Esophagus (tissue), 2 donors: ENCODE data around the gene HSF2. TPM values are rescaled to one million over a fixed set of nuclear protein-coding genes. Genes with fewer than 3 reads are reported as not detected.
"Not testable (repeated sequence)": the region's sequence is repeated elsewhere in the genome, so short reads cannot be mapped to it uniquely, and the experiment has no call there.

Experiments used
- H3K27ac ChIP-seq, 2 donors: one replicate each; pipeline ENCODE4 v1.5.1; 2013; ENCODE audit warnings: low read depth in 2 of 2, mild to moderate bottlenecking in 2 of 2, inconsistent platforms in 1 of 2, low read length in 1 of 2, moderate library complexity in 1 of 2
- H3K27me3 ChIP-seq, 2 donors: one replicate each; pipeline ENCODE4 v1.6.1; 2013; ENCODE audit warnings: low read length in 2 of 2, control low read depth in 1 of 2, mild to moderate bottlenecking in 1 of 2; ENCODE audit not compliant: insufficient read depth in 2 of 2, control insufficient read depth in 1 of 2
- H3K36me3 ChIP-seq, 2 donors: one replicate each; pipeline ENCODE4 v1.6.1; 2013; ENCODE audit warnings: low read length in 1 of 2; ENCODE audit not compliant: control insufficient read depth in 2 of 2, insufficient read depth in 2 of 2
- H3K4me1 ChIP-seq, 2 donors: one replicate each; pipeline ENCODE4 v1.6.1; 2013; ENCODE audit warnings: low read length in 1 of 2; ENCODE audit not compliant: control insufficient read depth in 2 of 2, insufficient read depth in 2 of 2
- H3K4me3 ChIP-seq, 2 donors: one replicate each; pipeline ENCODE4 v1.5.1; 2013; ENCODE audit warnings: low read length in 2 of 2, mild to moderate bottlenecking in 2 of 2, low read depth in 1 of 2, moderate library complexity in 1 of 2
- H3K9me3 ChIP-seq, 2 donors: one replicate each; pipeline ENCODE4 v1.6.1; 2013; ENCODE audit warnings: mild to moderate bottlenecking in 2 of 2, low read depth in 1 of 2, low read length in 1 of 2, moderate library complexity in 1 of 2; ENCODE audit not compliant: control insufficient read depth in 2 of 2, insufficient read depth in 1 of 2
- WGBS, 2 donors: extraction: QIAGEN DNeasy Blood & Tissue Kit; methylation state at CpG; one replicate each; pipeline ENCODE4 v1.1.7; 2013; 5-methylcytosine and 5-hydroxymethylcytosine counted together
- polyA plus RNA-seq, 2 donors: library from polyadenylated mRNA; stranded (reverse); fragments of 200-250 nt; gene quantifications; one replicate each; pipeline ENCODE4 v1.2.3, GENCODE V29; 2013
- donor health status: healthy with polysubstance abuse.
- donor health status: Bipolar disorder and iron deficiency.

HSF2 gene
- polyA plus RNA-seq, 2 donors: 4.7 TPM

GRCh38 chr6:122432816-122433215 is 33.4 kb downstream of the HSF2 start:
- 83 to 86% methylated on average over 3 of the region's 3 CpGs for WGBS, 2 donors
- Histone ChIP-seq H3K27ac (no peak overlapping the region), H3K9me3 (no peaks in the 10 kb centered on the region), H3K27me3 (no peaks in the 10 kb centered on the region), H3K4me1 (no peaks in the 10 kb centered on the region), H3K4me3 (no peak overlapping the region), H3K36me3 (peaks cover 0 to 2% of the 10 kb centered on the region in 2 donors)

GRCh38 chr6:122438975-122439374 is 39.5 kb downstream of the HSF2 start:
- 76 to 81% methylated on average over 1 of the region's 1 CpG for WGBS, 2 donors
- peaks cover 8 to 13% of the 10 kb centered on the region in 2 donors for H3K36me3 ChIP-seq
- no peaks in the 10 kb centered on the region for H3K27me3 ChIP-seq
- peaks cover 0 to 4% of the 10 kb centered on the region in 2 donors for H3K9me3 ChIP-seq
- no peaks in the 10 kb centered on the region for H3K4me1 ChIP-seq
- H3K4me3 ChIP-seq: no peak overlapping the region
- no peak overlapping the region for H3K27ac ChIP-seq

DNA sequence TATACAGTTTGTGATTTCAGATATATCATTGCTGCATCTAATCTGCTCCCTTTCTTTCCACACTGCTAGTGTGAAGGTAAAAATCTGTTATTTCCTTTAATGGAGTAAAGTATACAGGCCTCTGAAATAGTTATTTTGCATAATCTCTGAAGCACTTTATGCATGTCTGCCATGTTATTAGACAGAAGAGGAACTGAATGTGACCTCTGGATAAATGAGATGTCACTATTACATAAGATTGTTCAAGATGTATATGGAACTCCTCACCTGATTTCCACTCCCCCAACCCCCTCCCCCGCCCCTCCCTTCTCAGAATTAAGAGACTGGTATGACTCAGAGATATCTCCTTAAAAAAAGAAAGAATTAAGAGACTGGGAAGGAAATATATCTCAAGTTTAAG is 45.8 kb downstream of the HSF2 start:
- Histone ChIP-seq H3K4me3 (no peak overlapping the region), H3K27ac (no peak overlapping the region), H3K4me1 (no peaks in the 10 kb centered on the region), H3K36me3 (peaks cover 2 to 3% of the 10 kb centered on the region in 2 donors), H3K9me3 (no peaks in the 10 kb centered on the region), H3K27me3 (no peaks in the 10 kb centered on the region)
- WGBS, 2 donors: 92 to 95% methylated on average over 1 of the region's 1 CpG

DNA sequence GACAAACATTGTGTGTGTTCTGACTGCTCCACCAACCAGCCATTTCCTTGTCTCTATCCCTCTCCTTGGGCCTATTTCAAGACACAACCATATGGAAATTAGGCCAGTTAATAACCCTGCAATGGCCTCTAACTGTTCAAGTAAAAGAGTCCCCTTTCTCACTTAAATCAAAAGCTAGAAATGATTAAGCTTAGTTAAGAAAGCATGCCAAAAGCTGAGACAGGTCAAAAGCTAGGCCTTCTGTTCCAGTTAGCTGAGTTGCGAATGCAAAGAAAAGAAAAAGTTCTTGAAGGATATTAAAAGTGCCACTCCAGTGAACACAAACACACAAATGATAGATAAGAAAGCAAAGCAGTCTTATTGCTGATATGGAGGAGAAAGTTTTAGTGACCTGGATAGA is 49.6 kb downstream of the HSF2 start:
- Histone ChIP-seq H3K27me3 (no peaks in the 10 kb centered on the region), H3K27ac (no peak overlapping the region), H3K36me3 (peaks cover 2 to 7% of the 10 kb centered on the region in 2 donors), H3K4me3 (no peak overlapping the region), H3K9me3 (no peaks in the 10 kb centered on the region), H3K4me1 (no peaks in the 10 kb centered on the region)
- 77 to 98% methylated on average over 1 of the region's 1 CpG for WGBS, 2 donors

GRCh38 chr6:122452509-122452908 is 53.1 kb downstream of the HSF2 start:
- WGBS, 2 donors: 62 to 78% methylated on average over 1 of the region's 1 CpG
- Histone ChIP-seq H3K36me3 (peaks cover 2 to 7% of the 10 kb centered on the region in 2 donors), H3K27ac (no peak overlapping the region), H3K4me1 (no peaks in the 10 kb centered on the region), H3K27me3 (no peaks in the 10 kb centered on the region), H3K4me3 (no peak overlapping the region), H3K9me3 (no peaks in the 10 kb centered on the region)

DNA sequence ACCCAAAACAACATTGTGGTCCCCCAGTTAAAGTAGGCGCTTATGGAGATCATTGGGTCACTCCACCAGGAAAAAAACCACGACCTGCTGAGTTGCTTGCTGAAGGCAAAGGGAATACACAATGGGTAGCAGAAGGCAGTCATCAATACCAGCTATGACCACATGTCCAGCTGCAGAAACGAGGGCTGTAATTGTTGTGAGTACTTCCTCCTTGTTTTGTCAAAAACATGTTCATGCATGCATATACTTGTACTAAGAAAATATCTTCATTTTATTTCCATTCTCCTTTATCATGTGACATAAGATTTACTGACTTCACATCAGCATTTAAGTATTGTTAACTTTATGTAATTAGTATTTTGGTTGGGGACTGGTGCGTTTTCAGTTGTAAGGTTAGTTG is 55.2 kb downstream of the HSF2 start:
- WGBS, 2 donors: 83 to 87% methylated on average over 4 of the region's 4 CpGs
- H3K27ac ChIP-seq: no peak overlapping the region
- no peaks in the 10 kb centered on the region for H3K4me1 ChIP-seq
- no peaks in the 10 kb centered on the region for H3K9me3 ChIP-seq
- peaks cover under 1 to 4% of the 10 kb centered on the region in 2 donors for H3K36me3 ChIP-seq
- H3K4me3 ChIP-seq: no peak overlapping the region
- no peaks in the 10 kb centered on the region for H3K27me3 ChIP-seq

DNA sequence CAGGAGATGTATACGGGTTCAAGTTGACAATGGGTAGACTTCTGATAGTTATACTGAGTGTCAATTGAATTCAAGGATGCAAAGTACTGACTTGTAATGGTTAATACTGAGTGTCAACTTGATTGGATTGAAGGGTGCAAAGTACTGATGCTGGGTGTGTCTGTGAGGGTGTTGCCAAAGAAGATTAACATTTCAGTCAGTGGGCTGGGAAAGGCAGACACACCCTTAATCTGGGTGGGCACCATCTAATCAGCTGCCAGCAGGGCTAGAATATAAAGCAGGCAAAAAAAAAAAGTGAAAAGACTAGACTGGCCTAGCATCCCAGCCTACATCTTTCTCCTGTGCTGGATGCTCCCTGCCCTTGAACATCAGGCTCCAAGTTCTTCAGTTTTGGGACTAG is 55.7 kb downstream of the HSF2 start:
- H3K4me3 ChIP-seq, H3K36me3 ChIP-seq, H3K27ac ChIP-seq, H3K9me3 ChIP-seq, H3K27me3 ChIP-seq, H3K4me1 ChIP-seq: not testable (repeated sequence)
- WGBS, 2 donors: 95 to 98% methylated on average over 1 of the region's 1 CpG

- Histone ChIP-seq H3K4me3 (no peak overlapping the region), H3K4me1 (no peaks in the 10 kb centered on the region), H3K36me3 (no peaks in the 10 kb centered on the region), H3K27ac (no peak overlapping the region), H3K27me3 (no peaks in the 10 kb centered on the region), H3K9me3 (no peaks in the 10 kb centered on the region)
- WGBS, 2 donors: 91 to 95% methylated on average over 1 of the region's 1 CpG
Observed at GRCh38 chr6:122458087-122458486, 58.6 kb downstream of the HSF2 start.

- no peaks in the 10 kb centered on the region for H3K36me3 ChIP-seq
- H3K27me3 ChIP-seq: no peaks in the 10 kb centered on the region
- no peaks in the 10 kb centered on the region for H3K9me3 ChIP-seq
- no peak overlapping the region for H3K4me3 ChIP-seq
- no peak overlapping the region for H3K27ac ChIP-seq
- H3K4me1 ChIP-seq: no peaks in the 10 kb centered on the region
- 17 to 32% methylated on average over 2 of the region's 2 CpGs for WGBS, 2 donors
Observed at GRCh38 chr6:122459240-122459639, 59.8 kb downstream of the HSF2 start.

DNA sequence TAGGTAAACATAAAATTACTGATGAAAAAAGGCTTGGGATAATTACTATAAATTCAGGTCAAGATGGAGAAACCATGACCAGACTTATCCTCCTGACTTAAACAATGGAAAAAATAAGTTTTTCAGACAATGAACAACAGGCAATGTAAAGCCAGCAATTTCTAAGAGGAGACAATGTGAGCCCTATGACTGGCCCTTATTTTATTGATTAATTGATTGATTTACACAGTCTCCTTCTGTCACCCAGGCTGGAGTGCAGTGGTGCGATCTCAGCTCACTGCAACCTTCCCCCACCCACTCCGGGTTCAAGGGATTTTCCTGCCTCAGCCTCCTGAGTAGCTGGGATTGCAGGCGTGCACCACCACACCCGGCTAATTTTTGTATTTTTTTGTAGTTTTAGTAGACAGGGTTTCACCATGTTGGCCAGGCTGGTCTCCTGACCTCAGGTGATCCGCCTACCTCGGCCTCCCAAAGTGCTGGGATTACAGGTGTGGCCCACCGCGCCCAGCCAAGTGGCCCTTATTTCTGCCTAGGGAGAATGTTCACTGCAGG is 60.5 kb downstream of the HSF2 start:
- 95 to 97% methylated on average over 8 of the region's 8 CpGs for WGBS, 2 donors
- H3K4me1 ChIP-seq, H3K27ac ChIP-seq, H3K36me3 ChIP-seq, H3K27me3 ChIP-seq, H3K9me3 ChIP-seq, H3K4me3 ChIP-seq: not testable (repeated sequence)
